DOHH2 (cell line): ENCODE results near the gene GATA6.

ENCODE experiments used
- H3F3A ChIP-seq: fragments of 200-600 bp; sonication (generic), shearing (Covaris generic); 2 replicates; pipeline ENCODE4 v1.6.0; 2016; ENCODE audit warnings: antibody characterized with exemption, mild to moderate bottlenecking; ENCODE audit not compliant: control insufficient read depth, insufficient read depth
- H3K27ac ChIP-seq: fragments of 200-600 bp; sonication (generic); 2 replicates; pipeline ENCODE4 v1.5.1; 2014; ENCODE audit warnings: low read depth, mild to moderate bottlenecking, low read length, moderate library complexity
- H3K27me3 ChIP-seq: fragments of 200-600 bp; sonication (generic); 2 replicates; pipeline ENCODE4 v1.6.1; 2014; ENCODE audit warnings: mild to moderate bottlenecking, low read length, mixed read lengths; ENCODE audit not compliant: control insufficient read depth
- H3K36me3 ChIP-seq: fragments of 200-600 bp; sonication (generic); 2 replicates; pipeline ENCODE4 v1.6.1; 2014; ENCODE audit warnings: mild to moderate bottlenecking, low read length, moderate library complexity, mixed read lengths; ENCODE audit not compliant: control insufficient read depth
- H3K4me1 ChIP-seq: fragments of 200-600 bp; sonication (generic); 2 replicates; pipeline ENCODE4 v1.6.1; 2014; ENCODE audit warnings: mild to moderate bottlenecking, low read length, mixed read lengths; ENCODE audit not compliant: control insufficient read depth
- H3K4me2 ChIP-seq: fragments of 200-600 bp; sonication (generic); 2 replicates; pipeline ENCODE4 v1.6.0; 2014; ENCODE audit warnings: mild to moderate bottlenecking, low read length, moderate library complexity
- H3K4me3 ChIP-seq: fragments of 200-600 bp; sonication (generic); 2 replicates; pipeline ENCODE4 v1.5.1; 2014; ENCODE audit warnings: mild to moderate bottlenecking, low read length, mixed read lengths
- H3K79me2 ChIP-seq: fragments of 200-600 bp; sonication (generic); 2 replicates; pipeline ENCODE4 v1.6.1; 2014; ENCODE audit warnings: mild to moderate bottlenecking, low read length, mixed read lengths; ENCODE audit not compliant: control insufficient read depth
- H3K9me2 ChIP-seq: fragments of 200-600 bp; sonication (generic); replicated peaks from 2 replicates; pipeline ENCODE4 v1.6.1; 2014; ENCODE audit warnings: mild to moderate bottlenecking, low read length, mixed read lengths; ENCODE audit not compliant: control insufficient read depth
- H3K9me3 ChIP-seq: fragments of 200-600 bp; sonication (generic); 2 replicates; pipeline ENCODE4 v1.6.1; 2014; ENCODE audit warnings: antibody characterized with exemption, low read length, mixed read lengths; ENCODE audit not compliant: control insufficient read depth, insufficient read depth
- H4K20me1 ChIP-seq: fragments of 200-600 bp; sonication (generic); 2 replicates; pipeline ENCODE4 v1.6.0; 2014; ENCODE audit warnings: low read depth, mild to moderate bottlenecking, antibody characterized with exemption, low read length, moderate library complexity; ENCODE audit not compliant: control insufficient read depth, insufficient read depth
- EZH2phosphoT487 ChIP-seq: fragments of 200-600 bp; sonication (generic); IDR thresholded peaks from 2 replicates; pipeline ENCODE4 v1.6.1; 2017; ENCODE audit warnings: borderline replicate concordance, mild to moderate bottlenecking, antibody characterized with exemption, low read length, moderate library complexity, mixed read lengths
- TF ChIP-seq, protein P1 (sequence below): fragments of 200-600 bp; sonication (generic); IDR thresholded peaks from one replicate; pipeline ENCODE4 v1.5.1; 2014; ENCODE audit warnings: antibody characterized with exemption, mild to moderate bottlenecking, low read depth, low read length; ENCODE audit not compliant: poor library complexity, severe bottlenecking

The GATA6 gene

DNA sequence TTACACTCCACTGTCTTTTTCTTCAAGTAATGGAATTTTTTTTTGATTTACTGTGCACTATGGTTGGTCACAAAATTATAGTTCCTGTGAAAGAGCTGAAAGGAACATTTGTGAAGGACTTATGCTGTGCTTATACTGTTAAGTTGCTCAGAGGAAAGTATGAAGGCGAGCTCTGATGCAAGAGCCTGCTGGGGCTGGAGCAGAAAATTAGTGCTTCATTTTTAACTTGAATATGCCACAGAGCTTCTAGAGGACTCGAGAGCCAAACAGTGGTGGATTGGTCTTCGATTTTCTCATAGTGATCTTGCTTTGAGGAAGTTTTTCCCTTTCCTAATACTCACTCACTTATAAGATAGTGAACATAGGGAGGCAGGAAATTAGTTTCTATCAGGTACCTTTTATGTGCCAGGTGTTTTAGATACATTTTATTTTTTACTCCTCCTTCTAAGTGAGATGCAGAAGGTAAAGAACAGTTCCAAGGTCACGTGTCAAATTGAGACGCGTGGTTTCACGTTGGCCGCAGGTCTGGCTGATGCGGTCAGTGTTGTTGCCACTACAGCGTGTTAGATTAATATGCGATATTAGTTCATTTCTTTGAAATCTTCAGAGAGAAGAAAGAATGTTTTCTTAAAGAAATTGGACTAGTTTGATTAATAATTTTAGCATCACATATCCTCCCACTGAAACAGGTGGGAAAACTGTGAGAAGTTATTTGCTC is 20.2 kb downstream of the GATA6 start:
- peaks cover 6% of the 10 kb centered on the region; the same call in 1 of the 2 replicates for H3K4me1 ChIP-seq
- TF ChIP-seq, protein P1, sequence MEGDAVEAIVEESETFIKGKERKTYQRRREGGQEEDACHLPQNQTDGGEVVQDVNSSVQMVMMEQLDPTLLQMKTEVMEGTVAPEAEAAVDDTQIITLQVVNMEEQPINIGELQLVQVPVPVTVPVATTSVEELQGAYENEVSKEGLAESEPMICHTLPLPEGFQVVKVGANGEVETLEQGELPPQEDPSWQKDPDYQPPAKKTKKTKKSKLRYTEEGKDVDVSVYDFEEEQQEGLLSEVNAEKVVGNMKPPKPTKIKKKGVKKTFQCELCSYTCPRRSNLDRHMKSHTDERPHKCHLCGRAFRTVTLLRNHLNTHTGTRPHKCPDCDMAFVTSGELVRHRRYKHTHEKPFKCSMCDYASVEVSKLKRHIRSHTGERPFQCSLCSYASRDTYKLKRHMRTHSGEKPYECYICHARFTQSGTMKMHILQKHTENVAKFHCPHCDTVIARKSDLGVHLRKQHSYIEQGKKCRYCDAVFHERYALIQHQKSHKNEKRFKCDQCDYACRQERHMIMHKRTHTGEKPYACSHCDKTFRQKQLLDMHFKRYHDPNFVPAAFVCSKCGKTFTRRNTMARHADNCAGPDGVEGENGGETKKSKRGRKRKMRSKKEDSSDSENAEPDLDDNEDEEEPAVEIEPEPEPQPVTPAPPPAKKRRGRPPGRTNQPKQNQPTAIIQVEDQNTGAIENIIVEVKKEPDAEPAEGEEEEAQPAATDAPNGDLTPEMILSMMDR, result no peak
- TF ChIP-seq EZH2phosphoT487, result no peak
- no peak overlapping the region for H3K4me3 ChIP-seq
- no peak overlapping the region for H3K4me2 ChIP-seq
- no peaks in the 10 kb centered on the region for H3K27me3 ChIP-seq
- no peaks in the 10 kb centered on the region for H3K9me2 ChIP-seq
- no peak overlapping the region for H3K27ac ChIP-seq
- no peaks in the 10 kb centered on the region for H3K36me3 ChIP-seq
- H4K20me1 ChIP-seq, result no peaks in the 10 kb centered on the region
- no peaks in the 10 kb centered on the region for H3F3A ChIP-seq
- H3K9me3 ChIP-seq, result no peaks in the 10 kb centered on the region
- no peaks in the 10 kb centered on the region for H3K79me2 ChIP-seq

DNA sequence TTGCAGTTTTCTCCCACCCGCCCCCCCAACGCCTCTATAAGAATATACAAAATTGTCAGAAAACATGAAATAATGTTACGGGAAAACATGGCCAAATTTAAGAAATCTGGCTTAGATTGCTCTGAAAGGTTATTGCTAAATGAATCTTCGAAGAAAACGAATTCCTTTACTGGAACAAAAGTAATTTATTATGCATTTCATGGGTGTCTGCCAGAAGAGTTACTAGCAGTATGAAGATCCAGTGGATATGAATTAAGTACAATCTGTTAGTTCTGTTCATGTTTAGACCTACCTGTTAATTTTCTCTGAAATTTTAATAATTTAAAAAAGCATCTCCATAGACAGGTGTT is 21.9 kb downstream of the GATA6 start:
- Histone ChIP-seq H3F3A (no peaks in the 10 kb centered on the region), H3K4me3 (no peak overlapping the region), H3K27ac (no peak overlapping the region), H3K36me3 (no peaks in the 10 kb centered on the region), H3K9me3 (no peaks in the 10 kb centered on the region), H3K27me3 (no peaks in the 10 kb centered on the region), H3K4me1 (peaks cover 6% of the 10 kb centered on the region; the same call in 1 of the 2 replicates), H3K9me2 (no peaks in the 10 kb centered on the region), H3K79me2 (no peaks in the 10 kb centered on the region), H4K20me1 (no peaks in the 10 kb centered on the region), H3K4me2 (no peak overlapping the region)
- no peak for TF ChIP-seq EZH2phosphoT487
- TF ChIP-seq, protein P1, result no peak

DNA sequence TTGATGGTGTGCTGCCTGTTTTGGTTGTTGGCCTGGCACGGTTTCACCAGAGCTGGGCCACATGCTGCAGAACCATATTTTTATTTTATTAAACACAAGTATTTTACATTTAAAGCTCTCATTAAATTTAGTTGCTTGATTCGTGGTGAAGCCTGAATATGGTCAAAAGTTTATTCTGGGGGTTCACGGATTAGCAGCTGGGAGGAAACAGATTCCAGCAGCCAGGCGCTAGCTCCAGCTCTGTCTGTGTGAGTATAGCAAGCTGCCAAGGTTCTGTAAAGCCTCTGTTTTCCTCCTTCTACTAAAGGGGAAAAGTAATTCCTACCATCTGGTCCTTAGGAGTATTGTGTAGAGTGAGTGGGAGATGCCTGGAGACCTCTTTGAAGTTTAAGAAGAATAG is 22.5 kb downstream of the GATA6 start:
- H3K36me3 ChIP-seq, result no peaks in the 10 kb centered on the region
- H3K9me2 ChIP-seq, result no peaks in the 10 kb centered on the region
- H3K4me3 ChIP-seq, result no peak overlapping the region
- no peaks in the 10 kb centered on the region for H4K20me1 ChIP-seq
- no peak overlapping the region for H3K27ac ChIP-seq
- peaks cover 6% of the 10 kb centered on the region; the same call in 1 of the 2 replicates for H3K4me1 ChIP-seq
- TF ChIP-seq, protein P1, result no peak
- no peak for TF ChIP-seq EZH2phosphoT487
- no peak overlapping the region for H3K4me2 ChIP-seq
- no peaks in the 10 kb centered on the region for H3K27me3 ChIP-seq
- no peaks in the 10 kb centered on the region for H3K9me3 ChIP-seq
- H3F3A ChIP-seq, result no peaks in the 10 kb centered on the region
- no peaks in the 10 kb centered on the region for H3K79me2 ChIP-seq

DNA sequence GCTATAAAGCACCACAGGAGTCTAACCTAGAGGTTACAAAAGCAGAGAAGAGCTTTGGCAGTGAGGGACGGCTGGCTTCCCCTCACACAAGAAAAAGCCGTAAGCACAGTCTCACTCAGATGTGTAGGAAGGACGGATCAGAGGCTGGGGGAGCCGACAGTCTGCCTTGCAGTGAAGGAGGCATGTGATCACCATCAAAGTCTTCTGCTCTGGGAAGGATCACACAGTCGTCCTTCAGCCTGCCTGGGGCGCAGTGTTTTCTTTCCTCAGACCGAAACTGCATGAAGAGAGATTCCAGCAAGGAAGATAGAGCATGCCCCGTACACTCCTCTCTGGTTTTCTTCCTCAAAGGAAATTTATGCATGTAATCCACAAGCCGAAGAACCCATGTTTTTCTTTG is 24.1 kb downstream of the GATA6 start:
- peaks cover 6% of the 10 kb centered on the region; the same call in 1 of the 2 replicates for H3K4me1 ChIP-seq
- H3K36me3 ChIP-seq, result no peaks in the 10 kb centered on the region
- no peak overlapping the region for H3K27ac ChIP-seq
- H3K4me2 ChIP-seq, result no peak overlapping the region
- no peaks in the 10 kb centered on the region for H3K9me2 ChIP-seq
- no peaks in the 10 kb centered on the region for H3K27me3 ChIP-seq
- H3K79me2 ChIP-seq, result no peaks in the 10 kb centered on the region
- no peaks in the 10 kb centered on the region for H4K20me1 ChIP-seq
- no peaks in the 10 kb centered on the region for H3F3A ChIP-seq
- H3K4me3 ChIP-seq, result no peak overlapping the region
- TF ChIP-seq, protein P1, result no peak
- no peak for TF ChIP-seq EZH2phosphoT487
- no peaks in the 10 kb centered on the region for H3K9me3 ChIP-seq
